GM19240 (cell line): ENCODE measurements around the gene PTGFRN.

Experiments used
- DNase-seq: peaks from one replicate; pipeline ENCODE4 v3.0.0; 2011; ENCODE audit warnings: low spot score; ENCODE audit not compliant: insufficient read length

The PTGFRN gene

DNA sequence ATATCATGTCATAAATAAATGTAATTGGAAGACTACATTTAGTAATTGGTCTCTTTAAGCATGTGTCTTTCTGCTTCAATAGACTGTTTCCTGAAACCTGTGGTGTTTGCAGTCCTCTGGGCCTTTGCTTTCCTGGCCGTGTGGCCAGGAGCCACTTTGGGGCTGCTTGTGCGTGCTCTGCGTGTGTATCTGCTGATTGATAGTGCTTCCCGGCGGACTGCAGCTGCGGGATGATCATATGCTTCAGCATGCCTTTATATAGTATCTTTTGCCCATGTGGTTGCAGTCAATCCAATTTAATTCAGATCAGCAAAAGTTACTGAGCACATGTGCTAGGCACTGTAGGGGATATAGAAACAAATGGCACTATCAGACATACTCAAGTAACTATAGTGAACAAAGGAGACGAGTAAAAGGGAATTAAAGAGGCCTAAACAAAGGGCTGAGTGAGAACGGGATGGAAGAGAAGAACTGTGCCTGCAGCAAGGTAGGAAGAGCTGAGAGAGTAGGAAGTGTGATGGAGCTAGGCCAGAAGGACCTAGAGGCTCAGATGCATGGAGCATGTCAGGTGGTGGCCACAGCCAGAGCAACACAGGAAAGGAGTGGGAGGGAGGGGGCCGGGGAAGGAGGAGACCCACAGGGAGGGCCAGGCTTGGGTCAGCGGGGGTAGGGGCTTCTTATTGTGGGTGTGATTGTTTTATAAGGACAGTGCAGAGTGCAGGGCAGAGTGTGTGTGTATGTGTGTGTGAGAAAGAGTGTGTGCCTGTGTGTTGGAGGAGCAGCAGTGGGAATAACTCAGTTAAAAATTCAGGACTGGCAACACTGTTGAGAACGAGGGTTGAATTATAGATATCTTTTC is 123.2 kb downstream of the PTGFRN start:
- no peak for DNase-seq

DNA sequence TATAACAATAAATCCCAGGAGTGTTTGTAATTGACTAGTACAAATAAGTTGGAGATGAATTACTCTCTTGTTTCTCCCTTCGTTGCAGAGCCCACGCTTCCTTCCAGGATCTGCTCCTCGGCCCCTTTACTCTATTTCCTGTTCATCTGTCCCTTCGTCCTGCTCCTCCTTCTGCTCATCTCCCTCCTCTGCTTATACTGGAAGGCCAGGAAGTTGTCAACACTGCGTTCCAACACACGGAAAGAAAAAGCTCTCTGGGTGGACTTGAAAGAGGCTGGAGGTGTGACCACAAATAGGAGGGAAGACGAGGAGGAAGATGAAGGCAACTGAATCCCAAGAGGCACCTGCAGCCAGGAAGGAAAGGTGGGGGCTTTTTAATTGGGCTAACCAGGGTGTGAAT is 124.1 kb downstream of the PTGFRN start:
- DNase-seq: no peak

DNA sequence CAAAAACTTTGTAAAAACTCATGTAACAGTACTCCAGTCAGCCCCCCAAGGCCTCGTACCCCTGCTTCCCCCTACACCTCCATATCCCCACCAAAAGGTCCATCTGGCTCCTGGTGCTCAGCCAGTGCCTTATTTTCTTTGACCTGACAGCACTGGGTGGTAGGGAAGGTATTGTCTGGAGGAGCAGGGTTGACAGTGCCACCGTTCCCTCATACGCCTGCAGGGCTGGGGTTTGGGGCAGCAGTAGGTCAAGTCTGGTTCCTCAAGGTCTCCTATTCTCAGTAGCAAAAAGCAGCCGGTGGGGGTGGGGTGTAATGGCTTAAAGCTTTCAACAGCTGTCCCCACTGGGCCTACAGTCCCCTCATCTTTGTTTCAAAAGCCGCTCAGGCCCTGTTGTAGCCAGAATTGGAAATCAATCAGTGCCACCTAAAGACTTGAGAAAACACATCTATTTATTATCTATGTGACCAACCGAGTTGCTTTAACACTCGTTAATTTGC is 125.1 kb downstream of the PTGFRN start:
- no peak for DNase-seq

DNA sequence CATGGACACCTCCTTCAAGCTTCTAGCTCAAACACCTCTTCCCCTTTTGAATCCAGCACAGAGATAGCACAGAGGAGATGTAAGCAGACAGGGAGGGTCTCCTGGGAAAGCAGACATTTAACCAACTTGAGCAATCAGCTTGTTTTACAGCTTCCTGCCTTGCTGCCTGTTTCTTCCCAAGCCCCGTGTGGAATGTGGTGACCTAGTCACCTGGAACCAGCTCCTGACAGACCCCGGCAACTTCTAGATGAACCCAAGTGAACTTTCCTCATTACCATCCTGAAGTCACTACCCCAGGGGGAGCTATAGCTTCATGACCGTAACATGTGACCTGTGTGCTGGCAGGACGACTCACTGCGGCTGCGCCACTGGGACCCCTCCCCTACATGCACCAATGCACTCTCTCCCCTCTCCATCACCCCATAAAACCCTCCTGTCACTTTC is 126.3 kb downstream of the PTGFRN start:
- DNase-seq: no peak

DNA sequence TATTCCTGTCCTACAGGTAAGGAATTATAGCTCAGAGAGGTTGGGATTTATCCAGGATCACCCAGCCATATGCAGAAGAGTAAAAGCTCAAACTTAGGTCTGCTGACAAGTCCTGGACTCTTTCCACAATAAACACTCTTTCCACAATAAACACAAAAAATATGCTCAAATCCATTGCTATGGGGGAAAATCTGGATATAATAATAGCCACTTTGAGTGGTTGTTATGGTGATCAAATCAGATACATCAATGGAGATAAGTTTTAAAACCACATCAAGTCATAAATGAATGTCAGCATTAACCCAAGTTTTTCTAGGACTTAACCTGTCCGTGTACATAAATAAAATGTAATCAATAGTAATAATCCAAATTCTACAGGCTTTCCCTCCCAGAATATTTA is 128.1 kb downstream of the PTGFRN start:
- DNase-seq: no peak

DNA sequence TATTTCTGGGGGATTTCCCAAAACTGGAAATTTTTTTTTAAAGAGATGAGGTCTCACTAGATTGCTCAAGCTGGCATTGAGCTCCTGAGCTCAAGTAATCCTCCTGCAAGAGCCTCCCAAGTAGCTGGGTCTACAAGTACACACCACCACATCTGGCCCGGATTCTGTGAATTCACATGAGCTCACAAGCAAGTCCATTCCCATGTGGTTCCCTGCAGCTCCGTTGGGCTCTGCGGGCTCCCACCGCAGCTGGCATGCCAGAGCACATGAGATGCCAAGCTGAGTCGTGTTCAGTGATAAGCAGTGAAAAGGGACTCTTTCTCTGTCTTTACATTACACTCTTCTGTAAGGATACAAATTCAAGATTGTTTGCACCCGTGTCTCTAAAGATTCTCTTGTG is 128.5 kb downstream of the PTGFRN start:
- DNase-seq: no peak
